SH-SY5Y (cell line): ENCODE results near the gene BAD.

Experiments
- GATA2 ChIP-seq: IDR thresholded peaks from 2 replicates; pipeline ENCODE4 v1.6.1; 2011; ENCODE audit warnings: mild to moderate bottlenecking, low read depth, low read length
- GATA3 ChIP-seq: IDR thresholded peaks from 2 replicates; pipeline ENCODE4 v1.6.1; 2011; ENCODE audit warnings: low read depth, mild to moderate bottlenecking, low read length, moderate library complexity

- no peak for TF ChIP-seq GATA3
- peak; percentile 93 for TF ChIP-seq GATA2
Observed at GRCh38 chr11:64264371-64264852, 20.1 kb downstream of the BAD start.
